HG03565 (cell line): Measurements from ENCODE around the gene GNG13.

ENCODE experiments used
- ATAC-seq: cut with Tn5 transposase; IDR thresholded peaks from one replicate; pipeline ENCODE4 v1.9.1; 2021; ENCODE audit warnings: mild to moderate bottlenecking, moderate library complexity; ENCODE audit not compliant: unreplicated experiment

GNG13 gene

GRCh38 chr16:795580-796229 lies 4.8 kb downstream of the GNG13 start:
- no peak for ATAC-seq

GRCh38 chr16:794853-795466 lies 5.6 kb downstream of the GNG13 start:
- ATAC-seq: no peak

GRCh38 chr16:794091-794822 lies 6.3 kb downstream of the GNG13 start:
- ATAC-seq: no peak

GRCh38 chr16:793414-793813 lies 7.1 kb downstream of the GNG13 start:
- ATAC-seq: no peak

GRCh38 chr16:792221-792995 lies 8.1 kb downstream of the GNG13 start:
- no peak for ATAC-seq

GRCh38 chr16:791131-791530 lies 9.4 kb downstream of the GNG13 start:
- ATAC-seq: no peak

GRCh38 chr16:790086-790485 lies 10.4 kb downstream of the GNG13 start:
- no peak for ATAC-seq

- no peak for ATAC-seq
Observed at GRCh38 chr16:789191-789850, 11.2 kb downstream of the GNG13 start.

- ATAC-seq: peak; percentile 58
Observed at GRCh38 chr16:788399-789126, 12.0 kb downstream of the GNG13 start, which contains the start of gene CHTF18. CHTF18 (plus strand) TSS chr16:788620; CDS start chr16:788685, 65 bp downstream.

GRCh38 chr16:787978-788398 lies 12.5 kb downstream of the GNG13 start, which contains the start of gene RPUSD1:
RPUSD1 (minus strand) TSS chr16:788381; CDS start chr16:787737, 644 bp downstream.
- no peak for ATAC-seq

- ATAC-seq: no peak
Observed at GRCh38 chr16:787321-787966, 13.1 kb downstream of the GNG13 start.

GRCh38 chr16:785563-786535 lies 14.7 kb downstream of the GNG13 start:
- ATAC-seq: no peak

- ATAC-seq: no peak
Observed at GRCh38 chr16:784431-784830, 16.1 kb downstream of the GNG13 start.

- no peak for ATAC-seq
Observed at GRCh38 chr16:783404-784161, 17.0 kb downstream of the GNG13 start.

GRCh38 chr16:782766-783403 lies 17.6 kb downstream of the GNG13 start:
- no peak for ATAC-seq

- no peak for ATAC-seq
Observed at GRCh38 chr16:782258-782657, 18.3 kb downstream of the GNG13 start.
